ENCODE data around the gene TENM4. TPM values are rescaled to one million over a fixed set of nuclear protein-coding genes. Genes with fewer than 3 reads are reported as not detected.
A peak's percentile ranks its signal among the peaks of the same experiment; 100 is the strongest.

The TENM4 gene
- polyA plus RNA-seq, 1 of the 3 experiments (the other 2 are of a cell fraction), result 16.7 TPM

DNA sequence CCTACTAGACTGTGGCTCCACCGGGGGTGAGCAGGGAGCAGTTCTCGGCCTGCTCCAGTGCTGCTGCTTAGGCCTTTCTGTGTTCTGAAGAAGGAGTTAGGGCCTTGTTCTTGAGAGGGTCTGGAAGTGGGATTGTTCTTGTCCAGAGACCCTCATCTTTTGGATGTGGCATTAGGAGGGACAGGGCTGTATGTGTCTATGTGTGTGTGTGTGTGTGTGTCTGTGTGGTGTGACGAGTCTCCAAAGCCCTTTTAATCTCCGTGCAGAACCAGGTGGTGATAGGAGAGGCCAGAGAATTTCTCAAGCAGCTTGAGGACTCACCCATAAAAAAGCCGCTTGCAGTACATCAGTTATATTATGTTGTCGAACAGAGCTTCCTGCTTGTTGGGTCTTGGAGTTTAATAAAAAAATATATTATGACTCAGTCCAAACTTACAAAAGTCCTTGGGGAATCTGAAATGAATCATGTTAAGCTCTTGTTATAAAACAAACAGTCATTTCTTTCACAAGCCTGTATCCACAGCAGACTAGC, 196.5 kb downstream of the TENM4 start (continued):
- TF ChIP-seq ZBTB33 (IDR thresholded peaks at IDR 0.05; ENCODE audit: borderline replicate concordance, low read depth), result no peak

- no peak for DNase-seq
- Histone ChIP-seq H3K36me3 (replicated peaks in 1 of 2; ENCODE audit: control insufficient read depth in 1 of 2, insufficient read depth in 2 of 2, low read length in 1 of 2) (no peaks in the 10 kb centered on the region), H3K4me3 (ENCODE audit: low read depth in 2 of 2, low read length in 1 of 2) (no peak overlapping the region), H2AFZ (ENCODE audit: low read depth) (0 out of 2 replicates have a peak overlapping the region, but pooled peaks have one; percentile 17), H3K4me2 (peak overlapping the region; percentile 59; the same call in 1 of the 2 replicates), H3F3A (replicated peaks; ENCODE audit: insufficient read depth) (peaks cover 11% of the 10 kb centered on the region), H3K27ac (ENCODE audit: low read depth in 2 of 2, low read length in 1 of 2) (peak overlapping the region in 1 of 2 experiments; percentile 85; a peak in 2 of 4 replicates), H3K27me3 (ENCODE audit: insufficient read depth) (no peaks in the 10 kb centered on the region), H3K9me3 (no peaks in the 10 kb centered on the region), H3K4me1 (ENCODE audit: control insufficient read depth in 1 of 2, insufficient read depth in 2 of 2, low read depth in 1 of 2, low read length in 1 of 2) (peaks cover 7 to 8% of the 10 kb centered on the region in 2 experiments; a peak in 3 of 4 replicates), H4K20me1 (ENCODE audit: insufficient read depth) (no peaks in the 10 kb centered on the region), H3K9ac (peak overlapping the region; percentile 27; the same call in 1 of the 2 replicates), H3K9me2 (no peaks in the 10 kb centered on the region), H3K79me2 (ENCODE audit: insufficient read depth) (no peaks in the 10 kb centered on the region; the same call in 1 of the 2 replicates)
- CTCF ChIA-PET, result no interaction called here
- 94% methylated on average over 9 of the region's 16 CpGs for WGBS (ENCODE audit: low lambda C conversion rate)
- POLR2A ChIA-PET, result no interaction called here
- no peak for TF ChIP-seq RCOR1 (IDR thresholded peaks at IDR 0.05; ENCODE audit: low read length)
- TF ChIP-seq RFX5 (IDR thresholded peaks at IDR 0.05; ENCODE audit: low read length), result no peak
- no peak for TF ChIP-seq ZBTB33 (IDR thresholded peaks at IDR 0.05; ENCODE audit: borderline replicate concordance, low read depth)
- TF ChIP-seq REST (IDR thresholded peaks at IDR 0.05; ENCODE audit: low read depth, low read length), result no peak
- no peak for TF ChIP-seq MXI1 (IDR thresholded peaks at IDR 0.05; ENCODE audit: low read depth, low read length)
- no peak for TF ChIP-seq CTCF (IDR thresholded peaks at IDR 0.05)
- no peak for TF ChIP-seq MEF2A (IDR thresholded peaks at IDR 0.05; ENCODE audit: borderline replicate concordance, low read depth)
- TF ChIP-seq USF2 (IDR thresholded peaks at IDR 0.05; ENCODE audit: borderline replicate concordance, low read depth, low read length), result no peak
- TF ChIP-seq YY1 (IDR thresholded peaks at IDR 0.05; ENCODE audit: low read depth), result no peak
- TF ChIP-seq MAX (IDR thresholded peaks at IDR 0.05; ENCODE audit: low read depth), result no peak
- no peak for TF ChIP-seq SIN3A (IDR thresholded peaks at IDR 0.05; ENCODE audit: borderline replicate concordance, low read depth, low read length)
These were observed 197.2 kb downstream of the TENM4 start for GRCh38 chr11:79243422-79244210.

Measured in SK-N-SH (cell line).